Measurements from ENCODE around the gene EPN2. TPM values are rescaled to one million over a fixed set of nuclear protein-coding genes. Genes with fewer than 3 reads are reported as not detected.

The EPN2 gene
- total and polyA plus RNA-seq, 4 donors, result 5.6 to 23.8 (median 12.2) TPM

DNA sequence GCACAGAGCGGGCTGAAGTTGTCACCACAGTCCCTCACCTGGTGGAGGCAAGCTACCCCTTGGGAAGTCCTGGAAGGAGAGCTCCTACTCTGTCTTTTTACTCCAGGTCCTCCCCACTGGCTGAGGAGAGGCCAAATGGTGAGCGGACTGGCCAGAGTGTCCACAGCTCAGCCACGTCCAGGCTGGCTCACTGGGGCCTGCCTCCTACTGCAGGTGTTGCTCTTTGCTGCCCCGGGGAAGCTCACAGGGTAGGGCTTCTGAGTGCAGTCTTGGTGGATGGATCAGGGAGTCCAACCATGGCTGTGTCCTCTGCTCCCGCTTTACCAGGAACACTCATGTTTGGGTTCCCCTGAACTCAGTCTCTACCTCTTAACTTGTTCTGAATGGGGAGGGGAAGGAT lies 122.7 kb downstream of the EPN2 start:
- no peaks in the 10 kb centered on the region for H3K27me3 ChIP-seq (ENCODE audit: control insufficient read depth in 4 of 4, insufficient read depth in 4 of 4, low read length in 3 of 4)
- DNase-seq (ENCODE audit: low spot score), result no peak
- H3K4me1 ChIP-seq (ENCODE audit: control insufficient read depth in 4 of 4, insufficient read depth in 4 of 4, low read length in 3 of 4), result peaks cover 1 to 25% (median 13%) of the 10 kb centered on the region in 4 donors
- 96% methylated on average over 5 of the region's 5 CpGs for WGBS
- H3K4me3 ChIP-seq (ENCODE audit: low read depth in 1 of 3, low read length in 3 of 3), result no peak overlapping the region
- H3K9me3 ChIP-seq (ENCODE audit: control insufficient read depth in 4 of 4, low read length in 3 of 4), result no peaks in the 10 kb centered on the region
- no peak for TF ChIP-seq TAF1 (conservative IDR thresholded peaks at IDR 0.05)
- TF ChIP-seq RAD21 (IDR thresholded peaks at IDR 0.05), result no peak
- no peak for TF ChIP-seq SP1 (IDR thresholded peaks at IDR 0.05)
- no peak for TF ChIP-seq FOXA2 (IDR thresholded peaks at IDR 0.05)
- no peak for TF ChIP-seq JUND (IDR thresholded peaks at IDR 0.05)
- no peak for TF ChIP-seq CTCF (IDR thresholded peaks at IDR 0.05; ENCODE audit: low read depth, low read length, missing input control)
- TF ChIP-seq EGR1 (IDR thresholded peaks at IDR 0.05; ENCODE audit: low read depth in 2 of 2), result no peak
- no peak for TF ChIP-seq HNF4A (conservative IDR thresholded peaks at IDR 0.05)
- no peak for TF ChIP-seq HNF4G (IDR thresholded peaks at IDR 0.05)
- TF ChIP-seq NR2F2 (IDR thresholded peaks at IDR 0.05), result no peak
- H3K36me3 ChIP-seq (ENCODE audit: control insufficient read depth in 4 of 4, insufficient read depth in 3 of 4, low read depth in 1 of 4, low read length in 3 of 4), result no peaks in the 10 kb centered on the region
- H3K9ac ChIP-seq (ENCODE audit: low read depth in 1 of 2, low read length in 2 of 2), result no peak overlapping the region
- no peak overlapping the region for H3K27ac ChIP-seq (ENCODE audit: low read depth in 1 of 2, low read length in 2 of 2)

GRCh38 chr17:19360772-19361171 lies 123.6 kb downstream of the EPN2 start:
- Histone ChIP-seq H3K27me3 (ENCODE audit: control insufficient read depth in 4 of 4, insufficient read depth in 4 of 4, low read length in 3 of 4) (no peaks in the 10 kb centered on the region), H3K4me3 (ENCODE audit: low read depth in 1 of 3, low read length in 3 of 3) (no peak overlapping the region), H3K4me1 (ENCODE audit: control insufficient read depth in 4 of 4, insufficient read depth in 4 of 4, low read length in 3 of 4) (peaks cover 2 to 31% (median 16%) of the 10 kb centered on the region in 4 donors), H3K27ac (ENCODE audit: low read depth in 1 of 2, low read length in 2 of 2) (no peak overlapping the region), H3K9ac (ENCODE audit: low read depth in 1 of 2, low read length in 2 of 2) (no peak overlapping the region), H3K9me3 (ENCODE audit: control insufficient read depth in 4 of 4, low read length in 3 of 4) (no peaks in the 10 kb centered on the region), H3K36me3 (ENCODE audit: control insufficient read depth in 4 of 4, insufficient read depth in 3 of 4, low read depth in 1 of 4, low read length in 3 of 4) (no peaks in the 10 kb centered on the region)
- TF ChIP-seq RAD21 (IDR thresholded peaks at IDR 0.05) (no peak), GABPA (IDR thresholded peaks at IDR 0.05 in 1 of 2, conservative IDR thresholded peaks at IDR 0.05 in 1 of 2) (no peak), SP1 (IDR thresholded peaks at IDR 0.05) (no peak)
- DNase-seq (ENCODE audit: low spot score), result no peak
- WGBS, result 95% methylated on average over 8 of the region's 8 CpGs

- no peak overlapping the region for H3K27ac ChIP-seq (ENCODE audit: low read depth in 1 of 2, low read length in 2 of 2)
- H3K9ac ChIP-seq (ENCODE audit: low read depth in 1 of 2, low read length in 2 of 2), result no peak overlapping the region
These were observed 124.2 kb downstream of the EPN2 start for GRCh38 chr17:19361326-19361725.

More at GRCh38 chr17:19361326-19361725, 124.2 kb downstream of the EPN2 start:
- no peaks in the 10 kb centered on the region for H3K27me3 ChIP-seq (ENCODE audit: control insufficient read depth in 4 of 4, insufficient read depth in 4 of 4, low read length in 3 of 4)
- no peaks in the 10 kb centered on the region for H3K9me3 ChIP-seq (ENCODE audit: control insufficient read depth in 4 of 4, low read length in 3 of 4)
- DNase-seq (ENCODE audit: low spot score), result no peak
- H3K36me3 ChIP-seq (ENCODE audit: control insufficient read depth in 4 of 4, insufficient read depth in 3 of 4, low read depth in 1 of 4, low read length in 3 of 4), result no peaks in the 10 kb centered on the region
- no peak for TF ChIP-seq ZBTB33 (IDR thresholded peaks at IDR 0.05)
- no peak for TF ChIP-seq GABPA (IDR thresholded peaks at IDR 0.05 in 1 of 2, conservative IDR thresholded peaks at IDR 0.05 in 1 of 2)
- no peak for TF ChIP-seq JUND (IDR thresholded peaks at IDR 0.05)
- TF ChIP-seq SP1 (IDR thresholded peaks at IDR 0.05), result no peak
- TF ChIP-seq ATF3 (IDR thresholded peaks at IDR 0.05), result no peak
- TF ChIP-seq MAX (IDR thresholded peaks at IDR 0.05), result no peak
- no peak for TF ChIP-seq NR2F2 (IDR thresholded peaks at IDR 0.05)
- H3K4me3 ChIP-seq (ENCODE audit: low read depth in 1 of 3, low read length in 3 of 3), result no peak overlapping the region
- H3K4me1 ChIP-seq (ENCODE audit: control insufficient read depth in 4 of 4, insufficient read depth in 4 of 4, low read length in 3 of 4), result peaks cover 2 to 31% (median 16%) of the 10 kb centered on the region in 4 donors
- 83% methylated on average over 6 of the region's 6 CpGs for WGBS

Measured in liver (tissue), 9 donors.